Kidney (tissue), 22 donors: ENCODE results near the gene MORF4L2. TPM values are rescaled to one million over a fixed set of nuclear protein-coding genes. Genes with fewer than 3 reads are reported as not detected.

ENCODE experiments used
- DNase-seq, 5 donors: peaks; one replicate each; pipeline ENCODE4 v3.0.0-alpha.2; 2013 to 2020
- FAIRE-seq: peaks from 2 replicates; lab custom pipeline; 2012; peaks lifted over from hg19 to GRCh38; lab: Jason Lieb, UNC
- H3K27ac ChIP-seq, 2 donors: one replicate each; pipeline ENCODE4 v1.7.0; 2013; ENCODE audit warnings: low read depth in 2 of 2, low read length in 2 of 2, inconsistent platforms in 1 of 2
- H3K27me3 ChIP-seq: one replicate; pipeline ENCODE4 v1.7.1; 2013; ENCODE audit warnings: low read length, inconsistent platforms; ENCODE audit not compliant: control insufficient read depth, insufficient read depth
- H3K36me3 ChIP-seq, 3 donors: one replicate each; pipeline versions ENCODE4 v1.7.0 to v1.7.1; 2013; ENCODE audit warnings: low read length in 3 of 3, control low read depth in 1 of 3, inconsistent platforms in 1 of 3; ENCODE audit not compliant: insufficient read depth in 3 of 3, control insufficient read depth in 2 of 3
- H3K4me1 ChIP-seq, 3 donors: one replicate each; pipeline versions ENCODE4 v1.7.0 to v1.7.1; 2013; ENCODE audit warnings: low read length in 3 of 3, inconsistent platforms in 1 of 3, low read depth in 1 of 3; ENCODE audit not compliant: control insufficient read depth in 2 of 3, insufficient read depth in 2 of 3
- H3K4me3 ChIP-seq, 3 donors: one replicate each; pipeline versions ENCODE4 v1.7.0 to v1.8.1; 2013; ENCODE audit warnings: low read length in 3 of 3, control low read depth in 1 of 3, inconsistent platforms in 1 of 3
- H3K9ac ChIP-seq, 3 donors: one replicate each; pipeline versions ENCODE4 v1.7.0 to v1.7.1; 2013; ENCODE audit warnings: low read length in 3 of 3, control low read depth in 1 of 3, inconsistent platforms in 1 of 3
- H3K9me3 ChIP-seq, 3 donors: one replicate each; pipeline versions ENCODE4 v1.7.0 to v1.7.1; 2013; ENCODE audit warnings: low read length in 3 of 3, control low read depth in 1 of 3, inconsistent platforms in 1 of 3; ENCODE audit not compliant: control insufficient read depth in 2 of 3, insufficient read depth in 1 of 3
- CTCF ChIP-seq: IDR thresholded peaks from 3 replicates; pipeline ENCODE4 v1.5.1; 2012; ENCODE audit warnings: mild to moderate bottlenecking, moderate library complexity, borderline replicate concordance; ENCODE audit not compliant: insufficient read depth; ENCODE audit errors: extremely low read depth
- intact Hi-C: fragments of 100-400 bp; cut with DNase I; formaldehyde crosslinking; loops from one replicate; pipeline ENCODE4 v1.11.1; 2022
- long read RNA-seq, 10 donors: library from polyadenylated mRNA in 1 of 10; unstranded in 1 of 10; transcript quantifications; one replicate each; pipeline ENCODE4 v2.0.0 and lab custom pipeline, GENCODE V29; 2021 to 2026
- polyA plus RNA-seq: library from polyadenylated mRNA; stranded (reverse); fragments of 350-450 nt; fragmentation: Illumina TruSeq; extraction: RNeasy Lipid Tissue Mini Kit (QIAGEN cat#74804); gene quantifications from one replicate; pipeline ENCODE4 v1.2.3, GENCODE V29; 2014; ENCODE audit warnings: low read depth, low replicate concordance; ENCODE audit not compliant: insufficient read depth
- total RNA-seq: library from RNA; stranded (reverse); fragmentation: NEBNext Ultra II Directional; extraction: Animal tissue kit (Norgen Biotek cat#: 25700); gene quantifications from one replicate; pipeline ENCODE4 v1.2.1, GENCODE V29; 2021
- donor health status: control.
- donor health status: control.
- donor health status: control.
- donor health status: control.
- donor health status: control.
- donor health status: DM: yes; HTN: yes; CAD: no.
- donor health status: Normal renal cell carcinoma (clear cell type).

MORF4L2 gene, protein sequence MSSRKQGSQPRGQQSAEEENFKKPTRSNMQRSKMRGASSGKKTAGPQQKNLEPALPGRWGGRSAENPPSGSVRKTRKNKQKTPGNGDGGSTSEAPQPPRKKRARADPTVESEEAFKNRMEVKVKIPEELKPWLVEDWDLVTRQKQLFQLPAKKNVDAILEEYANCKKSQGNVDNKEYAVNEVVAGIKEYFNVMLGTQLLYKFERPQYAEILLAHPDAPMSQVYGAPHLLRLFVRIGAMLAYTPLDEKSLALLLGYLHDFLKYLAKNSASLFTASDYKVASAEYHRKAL
- total RNA-seq (250 TPM), polyA plus RNA-seq (146 TPM)
- long read RNA-seq, donor 1, transcript MORF4L2-203 (4 exons, 1,983 nt) = minor isoform, 7 of 32 reads
- long read RNA-seq, donor 1, transcript MORF4L2-215 (4 exons, 451 nt) = major isoform, 12 of 32 reads
- long read RNA-seq, donor 1, partial matches to known transcripts = 0 of 32 reads
- long read RNA-seq, donor 1, other reads (novel, unspliced or antisense) = 0 of 32 reads
- long read RNA-seq, donor 2, transcript MORF4L2-206 (4 exons, 1,965 nt) = minor isoform, 7 of 77 reads
- long read RNA-seq, donor 2, transcript MORF4L2-215 (4 exons, 451 nt) = major isoform, 28 of 77 reads
- long read RNA-seq, donor 2, transcript MORF4L2-203 (4 exons, 1,983 nt) = minor isoform, 12 of 77 reads
- long read RNA-seq, donor 2, transcript MORF4L2-201 (4 exons, 1,824 nt) = minor isoform, 10 of 77 reads
- long read RNA-seq, donor 2, partial matches to known transcripts = 0 of 77 reads
- long read RNA-seq, donor 2, other reads (novel, unspliced or antisense) = 8 of 77 reads
- long read RNA-seq, donor 3, transcript MORF4L2-215 (4 exons, 451 nt) = major isoform, 34 of 88 reads
- long read RNA-seq, donor 3, transcript MORF4L2-201 (4 exons, 1,824 nt) = minor isoform, 14 of 88 reads
- long read RNA-seq, donor 3, transcript MORF4L2-206 (4 exons, 1,965 nt) = minor isoform, 5 of 88 reads
- long read RNA-seq, donor 3, transcript MORF4L2-203 (4 exons, 1,983 nt) = minor isoform, 14 of 88 reads
- long read RNA-seq, donor 3, partial matches to known transcripts = 6 of 88 reads
- long read RNA-seq, donor 3, other reads (novel, unspliced or antisense) = 5 of 88 reads
- long read RNA-seq, donor 4, transcript MORF4L2-215 (4 exons, 451 nt) = major isoform, 11 of 43 reads
- long read RNA-seq, donor 4, transcript MORF4L2-201 (4 exons, 1,824 nt) = minor isoform, 5 of 43 reads
- long read RNA-seq, donor 4, partial matches to known transcripts = 14 of 43 reads
- long read RNA-seq, donor 4, other reads (novel, unspliced or antisense) = 0 of 43 reads
- long read RNA-seq, donor 5, partial matches to known transcripts = 0 of 5 reads
- long read RNA-seq, donor 5, other reads (novel, unspliced or antisense) = 0 of 5 reads
- long read RNA-seq, donor 6, transcript MORF4L2-206 (4 exons, 1,965 nt) = minor isoform, 25 of 212 reads
- long read RNA-seq, donor 6, transcript MORF4L2-215 (4 exons, 451 nt) = major isoform, 71 of 212 reads
- long read RNA-seq, donor 6, transcript MORF4L2-203 (4 exons, 1,983 nt) = minor isoform, 31 of 212 reads
- long read RNA-seq, donor 6, transcript MORF4L2-201 (4 exons, 1,824 nt) = minor isoform, 36 of 212 reads
- long read RNA-seq, donor 6, partial matches to known transcripts = 7 of 212 reads
- long read RNA-seq, donor 6, other reads (novel, unspliced or antisense) = 7 of 212 reads
- long read RNA-seq, donor 7, transcript MORF4L2-215 (4 exons, 451 nt) = major isoform, 17 of 62 reads
- long read RNA-seq, donor 7, transcript MORF4L2-201 (4 exons, 1,824 nt) = minor isoform, 12 of 62 reads
- long read RNA-seq, donor 7, transcript MORF4L2-209 (5 exons, 869 nt) = minor isoform, 6 of 62 reads
- long read RNA-seq, donor 7, transcript MORF4L2-203 (4 exons, 1,983 nt) = minor isoform, 6 of 62 reads
- long read RNA-seq, donor 7, partial matches to known transcripts = 1 of 62 reads
- long read RNA-seq, donor 7, other reads (novel, unspliced or antisense) = 12 of 62 reads
- long read RNA-seq, donor 8, transcript MORF4L2-201 (4 exons, 1,824 nt) = minor isoform, 7 of 47 reads
- long read RNA-seq, donor 8, transcript MORF4L2-203 (4 exons, 1,983 nt) = minor isoform, 13 of 47 reads
- long read RNA-seq, donor 8, transcript MORF4L2-215 (4 exons, 451 nt) = major isoform, 19 of 47 reads
- long read RNA-seq, donor 8, partial matches to known transcripts = 0 of 47 reads
- long read RNA-seq, donor 8, other reads (novel, unspliced or antisense) = 0 of 47 reads
- long read RNA-seq, donor 9, transcript MORF4L2-215 (4 exons, 451 nt) = major isoform, 8 of 22 reads
- long read RNA-seq, donor 9, transcript MORF4L2-201 (4 exons, 1,824 nt) = minor isoform, 5 of 22 reads
- long read RNA-seq, donor 9, partial matches to known transcripts = 0 of 22 reads
- long read RNA-seq, donor 9, other reads (novel, unspliced or antisense) = 0 of 22 reads
- long read RNA-seq, donor 10, transcript MORF4L2-201 (4 exons, 1,824 nt) = minor isoform, 7 of 65 reads
- long read RNA-seq, donor 10, transcript MORF4L2-215 (4 exons, 451 nt) = major isoform, 24 of 65 reads
- long read RNA-seq, donor 10, transcript MORF4L2-203 (4 exons, 1,983 nt) = minor isoform, 12 of 65 reads
- long read RNA-seq, donor 10, partial matches to known transcripts = 13 of 65 reads
- long read RNA-seq, donor 10, other reads (novel, unspliced or antisense) = 0 of 65 reads

DNA sequence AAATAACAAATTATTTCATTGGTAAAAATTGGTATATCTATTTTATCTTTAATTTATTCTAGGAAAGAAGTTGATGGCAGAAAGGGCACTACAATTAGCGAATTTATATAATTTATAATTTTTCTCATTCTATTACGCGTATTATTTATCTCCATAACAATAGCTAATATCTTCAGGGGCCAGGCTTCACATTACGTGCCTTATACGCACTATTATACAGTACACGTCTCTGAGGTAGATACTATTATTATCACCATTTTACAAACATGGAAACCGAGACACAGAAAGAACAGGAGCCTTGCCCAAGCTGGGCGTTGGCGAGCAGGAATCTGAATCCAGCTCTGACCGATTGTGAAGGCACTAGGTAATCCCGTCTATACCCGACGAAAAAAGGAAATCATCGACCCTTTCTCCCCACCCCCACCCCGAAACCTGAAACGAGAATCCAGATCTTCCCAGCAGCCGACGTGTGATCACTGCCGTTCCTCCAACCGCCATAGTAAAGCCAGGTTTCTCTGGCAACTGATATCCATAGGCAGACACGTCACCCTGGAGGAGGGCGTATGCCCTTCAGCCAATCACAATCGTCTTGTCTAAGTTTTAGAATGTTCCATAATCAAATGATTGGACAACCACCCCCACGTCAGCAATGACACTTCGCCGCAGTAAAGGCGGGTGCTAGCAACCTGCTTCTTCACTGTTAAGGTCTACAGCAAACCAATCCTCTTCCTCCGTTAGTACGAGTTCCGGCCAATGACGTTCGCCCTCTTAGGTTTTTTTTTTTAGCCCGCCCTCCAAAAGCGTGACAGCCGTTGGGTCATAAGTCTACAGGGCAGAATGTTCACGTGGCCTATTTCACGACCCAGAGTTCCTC is at the start of gene MORF4L2:
Gene MORF4L2 (minus strand): TSS at position 501 of the 874 bp plus-strand sequence. CDS start 9,672 bp downstream, outside the sequence.
- no peaks in the 10 kb centered on the region for H3K4me1 ChIP-seq
- H3K27ac ChIP-seq = peak within 1 kb of the TSS; percentile 99 to 100
- H3K9me3 ChIP-seq = no peaks in the 10 kb centered on the region
- TF ChIP-seq CTCF = no peak
- DNase-seq (peak; percentile 96 to 98 (median 96)), FAIRE-seq (peak; percentile 99)
- peak within 1 kb of the TSS; percentile 92 to 96 (median 93) for H3K4me3 ChIP-seq
- H3K9ac ChIP-seq = peak within 1 kb of the TSS; percentile 95 to 100 (median 96)
- H3K36me3 ChIP-seq = peaks cover 0 to 6% (median 2%) of the 10 kb centered on the region in 3 donors
- intact Hi-C loops = no loop called here
- no peaks in the 10 kb centered on the region for H3K27me3 ChIP-seq

GRCh38 chrX:103734125-103734760 is 47.7 kb upstream of the MORF4L2 start:
- Histone ChIP-seq H3K4me3 (no peak overlapping the region), H3K27ac (no peak overlapping the region), H3K36me3 (no peaks in the 10 kb centered on the region), H3K27me3 (peaks cover 4% of the 10 kb centered on the region), H3K9ac (no peak overlapping the region), H3K4me1 (no peaks in the 10 kb centered on the region), H3K9me3 (no peaks in the 10 kb centered on the region)
- intact Hi-C loops = no loop called here
- no peak for TF ChIP-seq CTCF
- no peak for FAIRE-seq
- DNase-seq = no peak
